Activated CD4-positive, alpha-beta T cell treated with anti-CD3 and anti-CD28 coated beads for 36 hours (primary cell): ENCODE data around the gene CREB1. TPM values are rescaled to one million over a fixed set of nuclear protein-coding genes. Genes with fewer than 3 reads are reported as not detected.
A peak's percentile ranks its signal among the peaks of the same experiment; 100 is the strongest.
"Not testable (repeated sequence)": the region's sequence is repeated elsewhere in the genome, so short reads cannot be mapped to it uniquely, and the experiment has no call there.

Experiments used
- ATAC-seq: fragments of 200-7000 bp; cut with Tn5 transposase; one replicate; pipeline ENCODE4 v1.10.0; 2021; ENCODE audit warnings: mild to moderate bottlenecking, moderate library complexity
- CTCF ChIA-PET: fragments of 350-600 bp; sonication (Branson Sonifier 250); formaldehyde crosslinking; loops from one replicate; lab custom pipeline; 2021; ENCODE audit warnings: antibody characterized with exemption; lab: Charles Lee
- POLR2A ChIA-PET: fragments of 350-600 bp; sonication (Branson Sonifier 250); formaldehyde crosslinking; loops from one replicate; lab custom pipeline; 2021; ENCODE audit warnings: antibody characterized with exemption, inconsistent platforms; lab: Charles Lee
- DNase-seq: peaks from one replicate; pipeline ENCODE4 v3.0.0-alpha.2; 2020
- H3K27ac Mint-ChIP-seq: one replicate; pipeline ENCODE4 v1.8.0; 2021; ENCODE audit warnings: mixed read lengths
- H3K27me3 Mint-ChIP-seq: one replicate; pipeline ENCODE4 v1.8.0; 2021; ENCODE audit warnings: mixed read lengths
- H3K36me3 Mint-ChIP-seq: one replicate; pipeline ENCODE4 v1.8.0; 2021; ENCODE audit warnings: low read depth, mixed read lengths
- H3K4me1 Mint-ChIP-seq: one replicate; pipeline ENCODE4 v1.8.0; 2021; ENCODE audit warnings: mixed read lengths
- H3K4me3 Mint-ChIP-seq: one replicate; pipeline ENCODE4 v1.8.0; 2021; ENCODE audit warnings: mild to moderate bottlenecking, moderate library complexity, mixed read lengths
- H3K9me3 Mint-ChIP-seq: one replicate; pipeline ENCODE4 v1.8.0; 2021; ENCODE audit warnings: low read depth, mixed read lengths
- intact Hi-C, 2 experiments: fragments of 100-400 bp; cut with DNase I in 1 of 2; cut with micrococcal nuclease in 1 of 2; formaldehyde crosslinking; loops; one replicate each; pipeline versions ENCODE4 v1.14.2 to v1.15.1; 2022 to 2024; cut with DNase I, micrococcal nuclease
- total RNA-seq, 2 experiments: library from RNA; stranded (reverse); gene quantifications; one replicate each; pipeline ENCODE4 v1.2.3, GENCODE V29; 2021

Gene CREB1
- total RNA-seq, 2 experiments from 2014 or later, result 85.4 to 136 TPM

GRCh38 chr2:207491086-207491485, 38.7 kb upstream of the CREB1 start:
- Mint-ChIP-seq H3K27ac (no peak overlapping the region), H3K36me3 (no peaks in the 10 kb centered on the region), H3K4me1 (peaks cover 5% of the 10 kb centered on the region), H3K4me3 (no peak overlapping the region), H3K27me3 (no peaks in the 10 kb centered on the region), H3K9me3 (no peaks in the 10 kb centered on the region)
- ATAC-seq (no peak), DNase-seq (no peak)
- intact Hi-C loops, result no loop called here
- CTCF ChIA-PET, result no interaction called here
- POLR2A ChIA-PET, result no interaction called here

GRCh38 chr2:207491956-207492355, 37.8 kb upstream of the CREB1 start:
- no peak overlapping the region for H3K4me3 Mint-ChIP-seq
- ChIA-PET POLR2A (no interaction called here), CTCF (interaction anchor here (1.1 kb wide), 1 partner anchor 691 kb away, joined by 3 read pairs; no protein-coding TSS in a partner anchor)
- H3K36me3 Mint-ChIP-seq, result no peaks in the 10 kb centered on the region
- H3K9me3 Mint-ChIP-seq, result no peaks in the 10 kb centered on the region
- intact Hi-C loops, result no loop called here
- no peak for DNase-seq
- peaks cover 5% of the 10 kb centered on the region for H3K4me1 Mint-ChIP-seq
- no peak overlapping the region for H3K27ac Mint-ChIP-seq
- no peaks in the 10 kb centered on the region for H3K27me3 Mint-ChIP-seq
- no peak for ATAC-seq

- Mint-ChIP-seq H3K4me1 (peaks cover 5% of the 10 kb centered on the region), H3K27me3 (no peaks in the 10 kb centered on the region)
- CTCF ChIA-PET, result interaction anchor here (1.1 kb wide), 1 partner anchor 691 kb away, joined by 3 read pairs; no protein-coding TSS in a partner anchor
These were observed 37.3 kb upstream of the CREB1 start for GRCh38 chr2:207492461-207492860.

GRCh38 chr2:207494137-207494536, 35.6 kb upstream of the CREB1 start:
- CTCF ChIA-PET, result interaction anchor here (0.6 to 1.4 kb wide), 2 partner anchors 13 to 264 kb away, joined by 3 read pairs; no protein-coding TSS in a partner anchor
- H3K27ac Mint-ChIP-seq, result no peak overlapping the region
- DNase-seq, result no peak
- H3K4me3 Mint-ChIP-seq, result no peak overlapping the region
- POLR2A ChIA-PET, result no interaction called here
- ATAC-seq, result no peak
- no peaks in the 10 kb centered on the region for H3K27me3 Mint-ChIP-seq
- H3K9me3 Mint-ChIP-seq, result no peaks in the 10 kb centered on the region
- H3K4me1 Mint-ChIP-seq, result peaks cover 3% of the 10 kb centered on the region
- H3K36me3 Mint-ChIP-seq, result no peaks in the 10 kb centered on the region
- intact Hi-C loops, result no loop called here

More at GRCh38 chr2:207492461-207492860, 37.3 kb upstream of the CREB1 start:
- intact Hi-C loops, result no loop called here
- DNase-seq, result no peak
- Mint-ChIP-seq H3K4me3 (no peak overlapping the region), H3K27ac (no peak overlapping the region), H3K36me3 (no peaks in the 10 kb centered on the region), H3K9me3 (no peaks in the 10 kb centered on the region)
- no peak for ATAC-seq
- POLR2A ChIA-PET, result no interaction called here

GRCh38 chr2:207496936-207497335, 32.8 kb upstream of the CREB1 start:
- H3K4me3 Mint-ChIP-seq, ATAC-seq, H3K4me1 Mint-ChIP-seq, H3K27ac Mint-ChIP-seq, H3K27me3 Mint-ChIP-seq, intact Hi-C loops, H3K36me3 Mint-ChIP-seq, H3K9me3 Mint-ChIP-seq, DNase-seq, POLR2A ChIA-PET: not testable (repeated sequence)
- CTCF ChIA-PET, result interaction anchor here (1.0 to 1.5 kb wide), 2 partner anchors 17 to 510 kb away, joined by 3 read pairs; no protein-coding TSS in a partner anchor

GRCh38 chr2:207497596-207497995, 32.2 kb upstream of the CREB1 start:
- Mint-ChIP-seq H3K4me1 (peaks cover 13% of the 10 kb centered on the region), H3K36me3 (no peaks in the 10 kb centered on the region), H3K27ac (no peak overlapping the region), H3K9me3 (no peaks in the 10 kb centered on the region), H3K4me3 (no peak overlapping the region), H3K27me3 (no peaks in the 10 kb centered on the region)
- ATAC-seq (no peak), DNase-seq (no peak)
- intact Hi-C loops, result no loop called here
- POLR2A ChIA-PET, result no interaction called here
- CTCF ChIA-PET, result interaction anchor here (0.6 to 1.5 kb wide), 3 partner anchors 18 to 742 kb away, joined by 3 read pairs; no protein-coding TSS in a partner anchor

- Mint-ChIP-seq H3K9me3 (no peaks in the 10 kb centered on the region), H3K27ac (no peak overlapping the region), H3K4me3 (no peak overlapping the region), H3K27me3 (no peaks in the 10 kb centered on the region), H3K4me1 (peaks cover 16% of the 10 kb centered on the region), H3K36me3 (no peaks in the 10 kb centered on the region)
- ATAC-seq, result no peak
- intact Hi-C loops, result no loop called here
- no peak for DNase-seq
- CTCF ChIA-PET, result no interaction called here
- POLR2A ChIA-PET, result no interaction called here
These were observed 31.3 kb upstream of the CREB1 start for GRCh38 chr2:207498427-207498826.

GRCh38 chr2:207499114-207499513, 30.6 kb upstream of the CREB1 start:
- ChIA-PET POLR2A (no interaction called here), CTCF (no interaction called here)

GRCh38 chr2:207501802-207502576, 27.8 kb upstream of the CREB1 start:
- Mint-ChIP-seq H3K4me1 (peaks cover 50% of the 10 kb centered on the region), H3K27ac (no peak overlapping the region), H3K9me3 (no peaks in the 10 kb centered on the region), H3K36me3 (no peaks in the 10 kb centered on the region), H3K4me3 (no peak overlapping the region), H3K27me3 (no peaks in the 10 kb centered on the region)
- ATAC-seq (no peak), DNase-seq (no peak)
- intact Hi-C loops, result loop anchor here in 1 of 2 experiments (10.0 kb wide), 1 partner anchor 533 kb away; no protein-coding TSS in a partner anchor
- ChIA-PET CTCF (interaction anchor here (1.0 to 1.2 kb wide), 2 partner anchors 14 to 719 kb away, joined by 3 read pairs; no protein-coding TSS in a partner anchor), POLR2A (interaction anchor here (0.7 to 3.5 kb wide), 2 partner anchors 29 to 224 kb away, joined by 4 to 16 read pairs; partner anchors contain the start of gene CREB1)

More at GRCh38 chr2:207499114-207499513, 30.6 kb upstream of the CREB1 start:
- no peak for DNase-seq
- H3K4me1 Mint-ChIP-seq, result peaks cover 21% of the 10 kb centered on the region
- no peaks in the 10 kb centered on the region for H3K9me3 Mint-ChIP-seq
- H3K36me3 Mint-ChIP-seq, result no peaks in the 10 kb centered on the region
- no peak for ATAC-seq
- no peaks in the 10 kb centered on the region for H3K27me3 Mint-ChIP-seq
- H3K4me3 Mint-ChIP-seq, result no peak overlapping the region
- intact Hi-C loops, result no loop called here
- H3K27ac Mint-ChIP-seq, result no peak overlapping the region

GRCh38 chr2:207502577-207503198, 27.1 kb upstream of the CREB1 start:
- Mint-ChIP-seq H3K4me1 (peaks cover 53% of the 10 kb centered on the region), H3K36me3 (no peaks in the 10 kb centered on the region), H3K4me3 (no peak overlapping the region), H3K9me3 (no peaks in the 10 kb centered on the region), H3K27me3 (no peaks in the 10 kb centered on the region), H3K27ac (no peak overlapping the region)
- no peak for ATAC-seq
- intact Hi-C loops, result loop anchor here in 1 of 2 experiments (10.0 kb wide), 1 partner anchor 532 kb away; no protein-coding TSS in a partner anchor
- ChIA-PET CTCF (interaction anchor here (0.9 kb wide), 1 partner anchor 26 kb away, joined by 3 read pairs; no protein-coding TSS in a partner anchor), POLR2A (interaction anchor here (0.7 to 3.5 kb wide), 2 partner anchors 28 to 223 kb away, joined by 4 to 16 read pairs; partner anchors contain the start of gene CREB1)
- no peak for DNase-seq

GRCh38 chr2:207503234-207503633, 26.5 kb upstream of the CREB1 start:
- POLR2A ChIA-PET, result interaction anchor here (3.5 kb wide), 1 partner anchor 27 kb away, joined by 16 read pairs; the partner anchor contains the start of gene CREB1
- H3K9me3 Mint-ChIP-seq, result no peaks in the 10 kb centered on the region
- H3K36me3 Mint-ChIP-seq, result no peaks in the 10 kb centered on the region
- H3K4me1 Mint-ChIP-seq, result peaks cover 57% of the 10 kb centered on the region
- no peak overlapping the region for H3K27ac Mint-ChIP-seq
- ATAC-seq, result no peak
- DNase-seq, result peak; percentile 28
- CTCF ChIA-PET, result interaction anchor here (0.7 to 0.9 kb wide), 2 partner anchors 27 to 771 kb away, joined by 3 read pairs; no protein-coding TSS in a partner anchor
- H3K27me3 Mint-ChIP-seq, result no peaks in the 10 kb centered on the region
- intact Hi-C loops, result loop anchor here in 1 of 2 experiments (10.0 kb wide), 1 partner anchor 532 kb away; no protein-coding TSS in a partner anchor
- no peak overlapping the region for H3K4me3 Mint-ChIP-seq
